H1 (cell line): ENCODE measurements around the gene PDIA2. TPM values are rescaled to one million over a fixed set of nuclear protein-coding genes. Genes with fewer than 3 reads are reported as not detected.
"Not testable (repeated sequence)": the region's sequence is repeated elsewhere in the genome, so short reads cannot be mapped to it uniquely, and the experiment has no call there.

ENCODE experiments used
- CTCF ChIA-PET: fragments of 300-600 bp; sonication (Branson Sonifier 250); formaldehyde crosslinking; loops from one replicate; lab custom pipeline; 2021; ENCODE audit not compliant: partially characterized antibody; lab: Charles Lee
- POLR2A ChIA-PET: fragments of 300-600 bp; sonication (Branson Sonifier 250); formaldehyde crosslinking; loops from one replicate; lab custom pipeline; 2021; ENCODE audit warnings: inconsistent platforms; ENCODE audit not compliant: partially characterized antibody; lab: Charles Lee
- DNase-seq, 2 experiments: peaks; one replicate each; pipeline versions ENCODE4 v3.0.0 to v3.0.0-alpha.2; 2010 to 2022; ENCODE audit warnings: low spot score in 2 of 2, low read depth in 1 of 2, mixed read lengths in 1 of 2
- FAIRE-seq: peaks from 2 replicates; lab custom pipeline; 2011; peaks lifted over from hg19 to GRCh38; lab: Jason Lieb, UNC
- H2AFZ ChIP-seq: 2 replicates; pipeline ENCODE4 v1.8.1; 2012; ENCODE audit warnings: low read length, inconsistent platforms
- H2AK5ac ChIP-seq: 2 replicates; pipeline ENCODE4 v1.6.1; 2013; ENCODE audit warnings: low read depth, low read length
- H2BK120ac ChIP-seq: replicated peaks from 2 replicates; pipeline ENCODE3; 2013; ENCODE audit warnings: low read depth, low read length, inconsistent platforms
- H2BK12ac ChIP-seq: 2 replicates; pipeline ENCODE4 v1.6.1; 2013; ENCODE audit warnings: low read depth, low read length
- H2BK15ac ChIP-seq: 2 replicates; pipeline ENCODE4 v1.6.1; 2013; ENCODE audit warnings: low read length
- H2BK20ac ChIP-seq: 2 replicates; pipeline ENCODE4 v1.6.1; 2013; ENCODE audit warnings: low read length
- H2BK5ac ChIP-seq: 2 replicates; pipeline ENCODE4 v1.6.1; 2013; ENCODE audit warnings: low read depth, low read length
- H3K14ac ChIP-seq: 2 replicates; pipeline ENCODE4 v1.6.1; 2013; ENCODE audit warnings: inconsistent platforms; ENCODE audit not compliant: insufficient read length
- H3K18ac ChIP-seq: 2 replicates; pipeline ENCODE4 v1.6.1; 2013; ENCODE audit warnings: low read length; ENCODE audit errors: extremely low read depth
- H3K23ac ChIP-seq: 2 replicates; pipeline ENCODE4 v1.6.1; 2013; ENCODE audit warnings: inconsistent platforms; ENCODE audit not compliant: insufficient read length
- H3K23me2 ChIP-seq: 2 replicates; pipeline ENCODE4 v1.6.1; 2013; ENCODE audit warnings: low read depth, low read length
- H3K27ac ChIP-seq: 2 replicates; pipeline ENCODE4 v1.6.1; 2011; ENCODE audit warnings: low read depth, low read length, inconsistent platforms
- H3K27me3 ChIP-seq, 4 experiments: replicated peaks in 1 of 4; 1 replicate in 1 of 4; 2 replicates in 3 of 4; pipeline versions ENCODE4 v1.6.1 to v1.8.1; 2011 to 2013; ENCODE audit warnings: low read length in 3 of 4, mild to moderate bottlenecking in 3 of 4, inconsistent platforms in 2 of 4, mixed read lengths in 2 of 4, moderate library complexity in 1 of 4; ENCODE audit not compliant: control insufficient read depth in 3 of 4, insufficient read depth in 3 of 4; ENCODE audit errors: extremely low read depth in 1 of 4
- H3K36me3 ChIP-seq, 4 experiments: 2 replicates each; pipeline versions ENCODE4 v1.6.1 to v1.8.1; 2011 to 2013; ENCODE audit warnings: mild to moderate bottlenecking in 4 of 4, low read length in 3 of 4, moderate library complexity in 2 of 4, control low read depth in 1 of 4, inconsistent platforms in 1 of 4; ENCODE audit not compliant: insufficient read depth in 4 of 4, control insufficient read depth in 2 of 4
- H3K4ac ChIP-seq: replicated peaks from 2 replicates; pipeline ENCODE3; 2013; ENCODE audit warnings: low read length, low read depth, mixed read lengths, inconsistent platforms; ENCODE audit not compliant: insufficient read length
- H3K4me1 ChIP-seq, 4 experiments: replicated peaks in 1 of 4; 1 replicate in 1 of 4; 2 replicates in 3 of 4; pipeline versions ENCODE4 v1.6.1 to v1.8.1; 2011 to 2013; ENCODE audit warnings: low read length in 3 of 4, inconsistent platforms in 2 of 4, mixed read lengths in 1 of 4; ENCODE audit not compliant: insufficient read depth in 4 of 4, control insufficient read depth in 3 of 4
- H3K4me2 ChIP-seq, 2 experiments: 2 replicates each; pipeline versions ENCODE4 v1.6.1 to v1.8.1; 2011 to 2013; ENCODE audit warnings: low read depth in 2 of 2, low read length in 2 of 2, control low read depth in 1 of 2, inconsistent platforms in 1 of 2, mild to moderate bottlenecking in 1 of 2; ENCODE audit not compliant: insufficient read depth in 1 of 2
- H3K4me3 ChIP-seq, 4 experiments: fragments of 200-600, 300-600 bp in 1 of 4; sonication (generic), shearing (Covaris generic), sonication (Bioruptor Twin) in 1 of 4; 2 replicates each; pipeline versions ENCODE4 v1.5.1 to v1.8.1; 2011 to 2016; ENCODE audit warnings: low read length in 4 of 4, low read depth in 3 of 4, control low read depth in 2 of 4, inconsistent platforms in 2 of 4, mild to moderate bottlenecking in 2 of 4, mixed read lengths in 1 of 4, moderate library complexity in 1 of 4; ENCODE audit not compliant: insufficient read depth in 2 of 4; ENCODE audit errors: extremely low read depth in 1 of 4
- H3K56ac ChIP-seq: replicated peaks from 2 replicates; pipeline ENCODE3; 2013; ENCODE audit warnings: low read depth, mild to moderate bottlenecking, mixed read lengths, low read length, inconsistent platforms; ENCODE audit not compliant: insufficient read length
- H3K79me1 ChIP-seq: 2 replicates; pipeline ENCODE4 v1.6.1; 2013; ENCODE audit warnings: low read depth, low read length, control low read depth
- H3K79me2 ChIP-seq, 2 experiments: 2 replicates each; pipeline versions ENCODE4 v1.6.1 to v1.8.1; 2012 to 2013; ENCODE audit warnings: low read length in 2 of 2, mild to moderate bottlenecking in 2 of 2, inconsistent platforms in 1 of 2; ENCODE audit not compliant: insufficient read depth in 2 of 2, control insufficient read depth in 1 of 2
- H3K9ac ChIP-seq, 4 experiments: replicated peaks in 1 of 4; 1 replicate in 1 of 4; 2 replicates in 3 of 4; pipeline versions ENCODE4 v1.6.1 to v1.8.1; 2011 to 2013; ENCODE audit warnings: low read depth in 3 of 4, low read length in 3 of 4, control low read depth in 2 of 4, mild to moderate bottlenecking in 2 of 4, moderate library complexity in 2 of 4, inconsistent platforms in 1 of 4; ENCODE audit errors: extremely low read depth in 1 of 4
- H3K9me3 ChIP-seq, 2 experiments: 2 replicates each; pipeline versions ENCODE4 v1.6.1 to v1.8.1; 2012 to 2013; ENCODE audit warnings: mild to moderate bottlenecking in 2 of 2, moderate library complexity in 2 of 2, control low read depth in 1 of 2, inconsistent platforms in 1 of 2, low read depth in 1 of 2, low read length in 1 of 2, mixed read lengths in 1 of 2; ENCODE audit not compliant: insufficient read depth in 2 of 2
- H4K20me1 ChIP-seq, 2 experiments: replicated peaks in 1 of 2; 2 replicates each; pipeline versions ENCODE3 to v1.8.1; 2011 to 2013; ENCODE audit warnings: inconsistent platforms in 2 of 2, low read length in 2 of 2, mild to moderate bottlenecking in 1 of 2; ENCODE audit not compliant: insufficient read depth in 2 of 2, control insufficient read depth in 1 of 2
- H4K5ac ChIP-seq: 2 replicates; pipeline ENCODE4 v1.6.1; 2013; ENCODE audit warnings: low read length, low read depth, mixed read lengths, inconsistent platforms; ENCODE audit not compliant: insufficient read length
- H4K8ac ChIP-seq: 2 replicates; pipeline ENCODE4 v1.8.0; 2013; ENCODE audit warnings: mild to moderate bottlenecking, moderate library complexity, low read length, inconsistent platforms; ENCODE audit not compliant: insufficient read depth; ENCODE audit errors: extremely low read depth
- H4K91ac ChIP-seq: replicated peaks from 2 replicates; pipeline ENCODE3; 2013; ENCODE audit warnings: low read length, mixed read lengths, inconsistent platforms; ENCODE audit not compliant: insufficient read length
- WGBS, 2 experiments: shearing (Covaris generic) in 1 of 2; methylation state at CpG; one replicate each; pipeline versions ENCODE4 v1.1.6 to v1.1.7; 2013 to 2015; ENCODE audit warnings: low lambda C conversion rate in 2 of 2, mixed read lengths in 2 of 2, inconsistent platforms in 1 of 2, low coverage in 1 of 2, missing lambda C conversion rate in 1 of 2; ENCODE audit not compliant: insufficient replicate concordance in 2 of 2, insufficient coverage in 1 of 2, insufficient read length in 1 of 2; ENCODE audit errors: extremely low coverage in 1 of 2, missing lambda C conversion rate in 1 of 2; 5-methylcytosine and 5-hydroxymethylcytosine counted together
- polyA plus RNA-seq, 7 experiments: library from polyadenylated mRNA; depleted of rRNA in 3 of 7; stranded (reverse) in 5 of 7; unstranded in 2 of 7; fragments of >200 nt in 5 of 7; fragments of 200-250 nt in 2 of 7; gene quantifications; 1 replicate in 5 of 7; 2 replicates in 1 of 7; 4 replicates in 1 of 7; pipeline versions ENCODE4 v1.2.1 to v1.2.3, GENCODE V29; 2011 to 2013; ENCODE audit warnings: missing spikeins in 2 of 7, mixed read lengths in 2 of 7
- total RNA-seq: library from RNA; stranded (reverse); fragmentation: NEBNext Ultra II Directional; extraction: Animal tissue kit (Norgen Biotek cat#: 25700); gene quantifications from 2 replicates; pipeline ENCODE4 v1.2.1, GENCODE V29; 2021

Gene PDIA2
- total and polyA plus RNA-seq, 2 of the 8 experiments (the other 6 are each of a cell fraction or from before 2014, with no cell fraction given) = 0.34 to 0.50 TPM

DNA sequence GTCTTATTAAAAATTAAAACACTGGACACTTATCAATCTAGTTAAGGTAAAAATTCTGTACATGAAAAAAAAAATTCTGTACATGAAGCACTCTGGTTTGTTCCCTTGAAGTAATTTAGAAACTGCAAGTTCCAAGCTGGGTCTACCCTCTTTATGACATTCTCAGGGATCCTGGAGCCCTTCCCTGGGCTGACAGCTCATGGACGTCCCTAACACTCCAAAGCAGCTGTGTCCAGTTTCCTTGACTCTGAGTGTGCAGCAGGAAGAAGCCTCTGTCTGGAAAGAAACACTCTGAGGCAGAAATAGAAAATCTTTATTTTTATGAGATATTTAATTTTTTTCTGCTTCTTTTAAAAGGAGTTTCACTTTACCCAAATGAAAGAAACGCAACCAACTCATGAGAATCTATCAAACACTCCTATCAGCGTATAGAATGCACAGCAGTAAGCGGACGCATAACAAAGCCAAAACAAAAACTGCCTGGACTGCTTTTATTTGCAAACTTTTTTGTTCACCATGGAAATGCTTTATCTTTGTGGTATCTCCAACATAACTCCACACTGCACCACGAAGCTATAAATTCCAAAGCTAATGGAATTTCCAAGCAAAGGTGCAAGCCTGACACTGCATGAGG lies 48.3 kb downstream of the PDIA2 start:
- not testable (repeated sequence) for H3K14ac ChIP-seq, H4K5ac ChIP-seq, H2AK5ac ChIP-seq, H3K4me2 ChIP-seq, H3K23me2 ChIP-seq, H3K18ac ChIP-seq, H3K4me1 ChIP-seq, H3K23ac ChIP-seq, H3K27ac ChIP-seq, H2BK15ac ChIP-seq, H4K8ac ChIP-seq, H2BK120ac ChIP-seq, H3K56ac ChIP-seq, H2BK12ac ChIP-seq, H2BK5ac ChIP-seq, H3K4me3 ChIP-seq, H3K27me3 ChIP-seq, FAIRE-seq, H4K91ac ChIP-seq, H2AFZ ChIP-seq, DNase-seq, H3K9me3 ChIP-seq, H2BK20ac ChIP-seq, H3K9ac ChIP-seq, H3K4ac ChIP-seq, H3K36me3 ChIP-seq
- ChIA-PET POLR2A (interaction anchor here (0.6 to 1.3 kb wide), 4 partner anchors 15 to 288 kb away, joined by 3 to 4 read pairs (median 3); no protein-coding TSS in a partner anchor), CTCF (interaction anchor here (0.8 to 1.4 kb wide), 6 partner anchors 10 to 18 kb away, joined by 3 to 4 read pairs (median 4); no protein-coding TSS in a partner anchor)
- WGBS, 2 experiments = 88% methylated on average over 6 of the region's 6 CpGs; no CpG with 5 or more reads in 1 of the 2 experiments
- H3K79me2 ChIP-seq = peaks cover 29 to 81% of the 10 kb centered on the region in 2 experiments
- peaks cover 10 to 35% of the 10 kb centered on the region in 2 experiments for H4K20me1 ChIP-seq
- peaks cover 22% of the 10 kb centered on the region for H3K79me1 ChIP-seq
